CD14-positive monocyte (primary cell): ENCODE results near the gene EFL1. TPM values are rescaled to one million over a fixed set of nuclear protein-coding genes. Genes with fewer than 3 reads are reported as not detected.

Source experiments
- DNase-seq, 3 donors: peaks; one replicate each; pipeline ENCODE4 v3.0.0-alpha.2; 2011 to 2022
- H2AFZ ChIP-seq: 2 replicates; pipeline ENCODE4 v1.6.0; 2012; ENCODE audit warnings: mild to moderate bottlenecking, low read depth, low read length, inconsistent platforms; ENCODE audit not compliant: insufficient read depth, poor library complexity, severe bottlenecking
- H3K27ac ChIP-seq, 2 donors: 1 replicate in 1 of 2; 2 replicates in 1 of 2; pipeline ENCODE4 v1.5.1; 2012 to 2013; ENCODE audit warnings: low read length in 2 of 2, control low read depth in 1 of 2, inconsistent platforms in 1 of 2, low read depth in 1 of 2, mild to moderate bottlenecking in 1 of 2
- H3K27me3 ChIP-seq, 2 donors: one replicate each; pipeline versions ENCODE4 v1.6.0 to v1.6.1; 2011 to 2013; ENCODE audit warnings: low read length in 2 of 2; ENCODE audit not compliant: control insufficient read depth in 2 of 2, insufficient read depth in 2 of 2
- H3K36me3 ChIP-seq, 2 donors: replicated peaks in 1 of 2; 1 replicate in 1 of 2; 2 replicates in 1 of 2; pipeline versions ENCODE4 v1.5.1 to v1.6.1; 2012 to 2013; ENCODE audit warnings: low read length in 2 of 2, control low read depth in 1 of 2, inconsistent platforms in 1 of 2, mild to moderate bottlenecking in 1 of 2; ENCODE audit not compliant: insufficient read depth in 2 of 2, control insufficient read depth in 1 of 2
- H3K4me1 ChIP-seq, 2 donors: 1 replicate in 1 of 2; 2 replicates in 1 of 2; pipeline versions ENCODE4 v1.5.1 to v1.6.1; 2012 to 2013; ENCODE audit warnings: low read length in 2 of 2, control low read depth in 1 of 2, inconsistent platforms in 1 of 2, mild to moderate bottlenecking in 1 of 2, moderate library complexity in 1 of 2; ENCODE audit not compliant: insufficient read depth in 2 of 2, control insufficient read depth in 1 of 2
- H3K4me2 ChIP-seq: replicated peaks from 2 replicates; pipeline ENCODE3; 2012; ENCODE audit warnings: low read length, moderate library complexity, mild to moderate bottlenecking; ENCODE audit not compliant: poor library complexity, severe bottlenecking; ENCODE audit errors: extremely low read depth
- H3K4me3 ChIP-seq, 3 experiments: fragments of 200-600 bp in 1 of 3; sonication (generic) in 1 of 3; replicated peaks in 1 of 3; 1 replicate in 2 of 3; 2 replicates in 1 of 3; pipeline ENCODE4 v1.5.1; 2011 to 2013; ENCODE audit warnings: low read length in 3 of 3, mild to moderate bottlenecking in 3 of 3, control low read depth in 2 of 3, low read depth in 2 of 3, inconsistent platforms in 1 of 3, moderate library complexity in 1 of 3
- H3K79me2 ChIP-seq: 2 replicates; pipeline ENCODE4 v1.6.0; 2012; ENCODE audit warnings: mild to moderate bottlenecking, control low read depth, inconsistent platforms, low read length, moderate library complexity; ENCODE audit not compliant: insufficient read depth
- H3K9ac ChIP-seq: 2 replicates; pipeline ENCODE4 v1.6.0; 2017; ENCODE audit warnings: low read length, mild to moderate bottlenecking; ENCODE audit not compliant: insufficient read depth, poor library complexity, severe bottlenecking
- H3K9me3 ChIP-seq, 2 donors: replicated peaks in 1 of 2; 1 replicate in 1 of 2; 2 replicates in 1 of 2; pipeline versions ENCODE4 v1.5.1 to v1.6.1; 2012 to 2013; ENCODE audit warnings: low read length in 2 of 2, control low read depth in 1 of 2; ENCODE audit not compliant: control insufficient read depth in 1 of 2, insufficient read depth in 1 of 2
- H4K20me1 ChIP-seq: 2 replicates; pipeline ENCODE4 v1.6.0; 2012; ENCODE audit warnings: mild to moderate bottlenecking, low read length, control low read depth, moderate library complexity; ENCODE audit not compliant: insufficient read depth
- H3K27ac Mint-ChIP-seq, 7 donors: one replicate each; pipeline ENCODE4 v1.8.0; 2020; ENCODE audit warnings: mild to moderate bottlenecking in 7 of 7, mixed read lengths in 7 of 7, moderate library complexity in 6 of 7, inconsistent platforms in 2 of 7
- H3K27me3 Mint-ChIP-seq, 3 donors: one replicate each; pipeline ENCODE4 v1.8.0; 2021 to 2022; ENCODE audit warnings: low read depth in 3 of 3, mild to moderate bottlenecking in 3 of 3, mixed read lengths in 3 of 3, moderate library complexity in 3 of 3, inconsistent platforms in 1 of 3
- H3K36me3 Mint-ChIP-seq, 2 donors: one replicate each; pipeline ENCODE4 v1.8.0; 2020; ENCODE audit warnings: mixed read lengths in 2 of 2, inconsistent platforms in 1 of 2, mild to moderate bottlenecking in 1 of 2
- H3K4me1 Mint-ChIP-seq: one replicate; pipeline ENCODE4 v1.8.0; 2020; ENCODE audit warnings: mild to moderate bottlenecking, mixed read lengths
- H3K4me3 Mint-ChIP-seq, 2 donors: one replicate each; pipeline ENCODE4 v1.8.0; 2020; ENCODE audit warnings: mild to moderate bottlenecking in 2 of 2, mixed read lengths in 2 of 2, moderate library complexity in 1 of 2
- H3K9me3 Mint-ChIP-seq, 7 donors: one replicate each; pipeline ENCODE4 v1.8.0; 2020 to 2022; ENCODE audit warnings: mixed read lengths in 7 of 7, mild to moderate bottlenecking in 6 of 7, moderate library complexity in 6 of 7, inconsistent platforms in 2 of 7
- CTCF ChIP-seq: fragments of 200-600 bp; IDR thresholded peaks from one replicate; pipeline ENCODE4 v1.8.0; 2022; ENCODE audit warnings: antibody characterized with exemption, mild to moderate bottlenecking
- WGBS: methylation state at CpG from one replicate; pipeline ENCODE4 v1.1.5; 2013; ENCODE audit warnings: missing lambda C conversion rate; ENCODE audit not compliant: insufficient coverage; 5-methylcytosine and 5-hydroxymethylcytosine counted together
- intact Hi-C, 2 donors: fragments of 100-400 bp; cut with micrococcal nuclease; formaldehyde crosslinking; loops; one replicate each; pipeline versions ENCODE4 v1.15.0 to v1.15.1; 2023
- polyA plus RNA-seq, 3 donors: library from polyadenylated mRNA; depleted of rRNA in 1 of 3; unstranded in 2 of 3; stranded (reverse) in 1 of 3; fragments of 300-500 nt in 2 of 3; fragments of >200 nt in 1 of 3; fragmentation: Illumina TruSeq in 2 of 3; gene quantifications; 1 replicate in 2 of 3; 2 replicates in 1 of 3; pipeline ENCODE4 v1.2.3, GENCODE V29; 2012 to 2021

EFL1 gene
- polyA plus RNA-seq, 3 donors = 5.2 to 10.0 (median 7.1) TPM

- Mint-ChIP-seq H3K36me3 (peaks cover 11 to 26% of the 10 kb centered on the region in 2 donors), H3K4me3 (no peak overlapping the region), H3K27me3 (no peaks in the 10 kb centered on the region), H3K4me1 (no peaks in the 10 kb centered on the region), H3K9me3 (peaks cover 0 to 2% (median 0%) of the 10 kb centered on the region in 7 donors), H3K27ac (no peak overlapping the region)
- no peak for DNase-seq
- no peak overlapping the region for H3K27ac ChIP-seq
- TF ChIP-seq CTCF = no peak
- no peaks in the 10 kb centered on the region for H4K20me1 ChIP-seq
- no peak overlapping the region for H3K4me2 ChIP-seq
- H3K4me3 ChIP-seq = no peak overlapping the region
- H2AFZ ChIP-seq = no peak overlapping the region
- no peaks in the 10 kb centered on the region for H3K4me1 ChIP-seq
- intact Hi-C loops = no loop called here
- no peaks in the 10 kb centered on the region for H3K9me3 ChIP-seq
- 100% methylated on average over 1 of the region's 4 CpGs for WGBS
- peaks cover 0 to 24% of the 10 kb centered on the region in 2 donors for H3K36me3 ChIP-seq
- H3K9ac ChIP-seq = no peak overlapping the region
- H3K79me2 ChIP-seq = no peaks in the 10 kb centered on the region
- H3K27me3 ChIP-seq = no peaks in the 10 kb centered on the region
Measured at GRCh38 chr15:82122746-82123400, 139.7 kb downstream of the EFL1 start.

- Histone ChIP-seq H3K79me2 (no peaks in the 10 kb centered on the region), H3K36me3 (peaks cover 0 to 11% of the 10 kb centered on the region in 2 donors), H2AFZ (no peak overlapping the region), H3K27ac (no peak overlapping the region), H3K9ac (no peak overlapping the region), H3K4me2 (no peak overlapping the region), H3K4me3 (no peak overlapping the region), H3K9me3 (no peaks in the 10 kb centered on the region), H3K4me1 (no peaks in the 10 kb centered on the region), H4K20me1 (no peaks in the 10 kb centered on the region), H3K27me3 (no peaks in the 10 kb centered on the region)
- WGBS = 50% methylated on average over 2 of the region's 3 CpGs
- intact Hi-C loops = no loop called here
- H3K27ac Mint-ChIP-seq = peak overlapping the region in 1 of 7 donors; percentile 63
- H3K4me3 Mint-ChIP-seq = no peak overlapping the region
- H3K9me3 Mint-ChIP-seq = peaks cover 0 to 3% (median 0%) of the 10 kb centered on the region in 7 donors
- H3K4me1 Mint-ChIP-seq = no peaks in the 10 kb centered on the region
- peaks cover 0 to 4% (median 2%) of the 10 kb centered on the region in 3 donors for H3K27me3 Mint-ChIP-seq
- no peak for TF ChIP-seq CTCF
- peaks cover 9 to 15% of the 10 kb centered on the region in 2 donors for H3K36me3 Mint-ChIP-seq
- no peak for DNase-seq
Measured at GRCh38 chr15:82118040-82118439, 144.5 kb downstream of the EFL1 start.
